Epithelial cell of esophagus (primary cell): ENCODE results near the gene CAMK2N1.

Experiments
- DNase-seq: peaks from one replicate; pipeline ENCODE4 v3.0.0; 2010; ENCODE audit warnings: low read depth
- H3K4me3 ChIP-seq: 2 replicates; pipeline ENCODE4 v1.5.1; 2011; ENCODE audit warnings: mild to moderate bottlenecking, low read length, control low read depth
- TF ChIP-seq, protein P1 (sequence below): IDR thresholded peaks from 2 replicates; pipeline ENCODE4 v1.5.1; 2011; ENCODE audit warnings: low read depth, mild to moderate bottlenecking, low read length, control low read depth, inconsistent platforms; ENCODE audit not compliant: insufficient read depth; ENCODE audit errors: missing control alignments

The CAMK2N1 gene

GRCh38 chr1:20485527-20486456, at the start of gene CAMK2N1:
TSS of gene CAMK2N1 (minus strand) at chr1:20486210. CDS start at chr1:20485379, 831 bp downstream.
- DNase-seq = peak; percentile 79
- H3K4me3 ChIP-seq = peak within 1 kb of the TSS; percentile 70
- TF ChIP-seq, protein P1, sequence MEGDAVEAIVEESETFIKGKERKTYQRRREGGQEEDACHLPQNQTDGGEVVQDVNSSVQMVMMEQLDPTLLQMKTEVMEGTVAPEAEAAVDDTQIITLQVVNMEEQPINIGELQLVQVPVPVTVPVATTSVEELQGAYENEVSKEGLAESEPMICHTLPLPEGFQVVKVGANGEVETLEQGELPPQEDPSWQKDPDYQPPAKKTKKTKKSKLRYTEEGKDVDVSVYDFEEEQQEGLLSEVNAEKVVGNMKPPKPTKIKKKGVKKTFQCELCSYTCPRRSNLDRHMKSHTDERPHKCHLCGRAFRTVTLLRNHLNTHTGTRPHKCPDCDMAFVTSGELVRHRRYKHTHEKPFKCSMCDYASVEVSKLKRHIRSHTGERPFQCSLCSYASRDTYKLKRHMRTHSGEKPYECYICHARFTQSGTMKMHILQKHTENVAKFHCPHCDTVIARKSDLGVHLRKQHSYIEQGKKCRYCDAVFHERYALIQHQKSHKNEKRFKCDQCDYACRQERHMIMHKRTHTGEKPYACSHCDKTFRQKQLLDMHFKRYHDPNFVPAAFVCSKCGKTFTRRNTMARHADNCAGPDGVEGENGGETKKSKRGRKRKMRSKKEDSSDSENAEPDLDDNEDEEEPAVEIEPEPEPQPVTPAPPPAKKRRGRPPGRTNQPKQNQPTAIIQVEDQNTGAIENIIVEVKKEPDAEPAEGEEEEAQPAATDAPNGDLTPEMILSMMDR = no peak

DNA sequence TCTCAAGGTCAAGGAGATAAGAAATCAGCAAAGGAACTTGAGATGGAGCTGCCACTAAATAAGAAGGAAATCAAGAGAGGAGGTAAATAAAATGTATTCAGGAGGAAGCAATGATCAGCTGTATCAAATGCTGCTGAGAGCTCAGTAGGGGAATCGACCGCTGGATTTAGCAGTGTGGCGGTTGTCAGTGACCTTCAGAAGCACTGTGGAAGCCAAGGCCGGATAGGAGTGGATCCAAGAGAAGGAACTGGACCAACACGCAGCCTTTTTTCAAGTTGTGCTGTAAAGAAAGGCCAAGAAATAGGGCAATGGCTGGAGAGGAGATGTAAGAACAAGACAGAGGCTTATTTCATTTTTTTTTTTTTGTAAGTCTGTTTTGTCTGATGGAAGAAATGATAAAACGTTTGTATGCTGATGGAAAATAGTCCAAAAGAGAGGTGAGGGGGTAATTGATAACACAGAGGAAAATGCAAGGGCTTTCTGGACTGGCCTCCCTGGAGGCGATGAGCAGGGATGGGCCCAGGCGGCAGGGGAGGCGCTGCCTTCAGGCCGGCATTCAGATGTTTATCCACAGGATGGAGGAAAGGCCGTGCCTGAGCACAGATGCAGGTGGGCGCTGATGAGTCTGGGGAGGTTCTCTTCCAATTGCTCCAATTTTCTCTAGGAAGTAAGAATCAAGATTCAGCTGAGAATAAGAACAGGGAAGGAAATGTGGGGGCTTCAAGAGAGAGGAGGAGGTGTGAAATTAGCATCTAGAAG, 48.8 kb upstream of the CAMK2N1 start:
- TF ChIP-seq, protein P1 = no peak
- DNase-seq = no peak
- no peak overlapping the region for H3K4me3 ChIP-seq

GRCh38 chr1:20533635-20534034, 47.6 kb upstream of the CAMK2N1 start:
- TF ChIP-seq, protein P1 = no peak
- no peak for DNase-seq
- no peak overlapping the region for H3K4me3 ChIP-seq

- TF ChIP-seq, protein P1 = no peak
- no peak overlapping the region for H3K4me3 ChIP-seq
- peak; percentile 11 for DNase-seq
Observed at GRCh38 chr1:20530901-20531300, 44.9 kb upstream of the CAMK2N1 start.

GRCh38 chr1:20530306-20530705, 44.3 kb upstream of the CAMK2N1 start:
- TF ChIP-seq, protein P1 = no peak
- no peak for DNase-seq
- no peak overlapping the region for H3K4me3 ChIP-seq

DNA sequence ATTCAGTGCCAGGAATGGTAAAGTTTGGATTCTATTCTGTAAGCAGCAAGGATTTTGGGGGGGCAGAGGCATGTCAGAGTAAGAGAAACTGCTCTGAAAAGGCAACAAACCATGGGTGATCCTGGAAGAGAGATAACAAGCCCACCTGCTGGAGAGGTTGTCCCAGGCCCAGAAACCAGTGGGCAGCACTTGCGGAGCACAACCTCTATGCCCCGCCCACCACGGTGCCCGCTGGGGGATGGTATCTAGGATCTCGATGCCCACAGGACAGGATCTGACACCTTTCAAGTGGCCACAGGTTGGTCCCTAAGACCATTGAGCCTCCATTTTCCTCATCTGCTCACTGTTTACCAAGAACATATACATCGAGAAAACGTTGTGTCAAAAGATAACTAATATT, 42.2 kb upstream of the CAMK2N1 start:
- DNase-seq = no peak

More for the DNA sequence above, 42.2 kb upstream of the CAMK2N1 start:
- TF ChIP-seq, protein P1 = no peak
- no peak overlapping the region for H3K4me3 ChIP-seq
